ENCODE data around the gene H2BK1. TPM values are rescaled to one million over a fixed set of nuclear protein-coding genes. Genes with fewer than 3 reads are reported as not detected.

H2BK1 gene
- total RNA-seq (2014; rRNA removed; shearing (Covaris generic)), result 0.74 TPM in 1 of 2 replicates, not detected in the other

- H3K27me3 ChIP-seq (ENCODE audit: control insufficient read depth, insufficient read depth, low read length), result no peaks in the 10 kb centered on the region
- no peak within 1 kb of the TSS for H3K4me3 ChIP-seq (ENCODE audit: insufficient read depth, low read depth, low read length)
- DNase-seq, result peak; percentile 73
- peaks cover 14% of the 10 kb centered on the region for H3K36me3 ChIP-seq (replicated peaks; ENCODE audit: control insufficient read depth, insufficient read depth, low read length)
Measured at GRCh38 chr7:151210087-151210854, at the start of gene H2BK1. H2BK1 (minus strand) TSS chr7:151210488; CDS start chr7:151210318, 170 bp downstream.

- DNase-seq, result no peak
- Histone ChIP-seq H3K36me3 (replicated peaks; ENCODE audit: control insufficient read depth, insufficient read depth, low read length) (no peaks in the 10 kb centered on the region), H3K27me3 (ENCODE audit: control insufficient read depth, insufficient read depth, low read length) (peaks cover 7% of the 10 kb centered on the region), H3K4me3 (ENCODE audit: insufficient read depth, low read depth, low read length) (no peak overlapping the region)
Measured at GRCh38 chr7:151257990-151258389, 47.7 kb upstream of the H2BK1 start.

- Histone ChIP-seq H3K36me3 (replicated peaks; ENCODE audit: control insufficient read depth, insufficient read depth, low read length) (no peaks in the 10 kb centered on the region), H3K4me3 (ENCODE audit: insufficient read depth, low read depth, low read length) (no peak overlapping the region), H3K27me3 (ENCODE audit: control insufficient read depth, insufficient read depth, low read length) (peaks cover 7% of the 10 kb centered on the region)
- no peak for DNase-seq
Measured at GRCh38 chr7:151256410-151257045, 46.2 kb upstream of the H2BK1 start.

GRCh38 chr7:151255390-151255789 lies 45.1 kb upstream of the H2BK1 start:
- no peak overlapping the region for H3K4me3 ChIP-seq (ENCODE audit: insufficient read depth, low read depth, low read length)
- H3K27me3 ChIP-seq (ENCODE audit: control insufficient read depth, insufficient read depth, low read length), result peaks cover 18% of the 10 kb centered on the region
- no peak for DNase-seq
- H3K36me3 ChIP-seq (replicated peaks; ENCODE audit: control insufficient read depth, insufficient read depth, low read length), result no peaks in the 10 kb centered on the region

- H3K4me3 ChIP-seq (ENCODE audit: insufficient read depth, low read depth, low read length), result no peak overlapping the region
- peaks cover 23% of the 10 kb centered on the region for H3K27me3 ChIP-seq (ENCODE audit: control insufficient read depth, insufficient read depth, low read length)
- H3K36me3 ChIP-seq (replicated peaks; ENCODE audit: control insufficient read depth, insufficient read depth, low read length), result no peaks in the 10 kb centered on the region
- no peak for DNase-seq
Measured at GRCh38 chr7:151254851-151255250, 44.6 kb upstream of the H2BK1 start.

- no peak for DNase-seq
- Histone ChIP-seq H3K4me3 (ENCODE audit: insufficient read depth, low read depth, low read length) (no peak overlapping the region), H3K27me3 (ENCODE audit: control insufficient read depth, insufficient read depth, low read length) (peaks cover 29% of the 10 kb centered on the region), H3K36me3 (replicated peaks; ENCODE audit: control insufficient read depth, insufficient read depth, low read length) (no peaks in the 10 kb centered on the region)
Measured at GRCh38 chr7:151254316-151254715, 44.0 kb upstream of the H2BK1 start.

GRCh38 chr7:151252961-151253711 lies 42.8 kb upstream of the H2BK1 start:
- Histone ChIP-seq H3K27me3 (ENCODE audit: control insufficient read depth, insufficient read depth, low read length) (peaks cover 38% of the 10 kb centered on the region), H3K36me3 (replicated peaks; ENCODE audit: control insufficient read depth, insufficient read depth, low read length) (no peaks in the 10 kb centered on the region), H3K4me3 (ENCODE audit: insufficient read depth, low read depth, low read length) (peak overlapping the region; percentile 52; the same call in 1 of the 2 replicates)
- peak; percentile 87 for DNase-seq

- DNase-seq, result peak; percentile 79
Measured at GRCh38 chr7:151252561-151252835, 42.2 kb upstream of the H2BK1 start.

GRCh38 chr7:151251689-151252560 lies 41.6 kb upstream of the H2BK1 start:
- Histone ChIP-seq H3K36me3 (replicated peaks; ENCODE audit: control insufficient read depth, insufficient read depth, low read length) (no peaks in the 10 kb centered on the region), H3K27me3 (ENCODE audit: control insufficient read depth, insufficient read depth, low read length) (peaks cover 50% of the 10 kb centered on the region), H3K4me3 (ENCODE audit: insufficient read depth, low read depth, low read length) (peak overlapping the region; percentile 52)
- DNase-seq, result peak; percentile 98

More at GRCh38 chr7:151252561-151252835, 42.2 kb upstream of the H2BK1 start:
- Histone ChIP-seq H3K27me3 (ENCODE audit: control insufficient read depth, insufficient read depth, low read length) (peaks cover 45% of the 10 kb centered on the region), H3K4me3 (ENCODE audit: insufficient read depth, low read depth, low read length) (peak overlapping the region; percentile 52), H3K36me3 (replicated peaks; ENCODE audit: control insufficient read depth, insufficient read depth, low read length) (no peaks in the 10 kb centered on the region)

GRCh38 chr7:151251328-151251688 lies 41.0 kb upstream of the H2BK1 start:
- Histone ChIP-seq H3K4me3 (ENCODE audit: insufficient read depth, low read depth, low read length) (peak overlapping the region; percentile 52), H3K36me3 (replicated peaks; ENCODE audit: control insufficient read depth, insufficient read depth, low read length) (no peaks in the 10 kb centered on the region), H3K27me3 (ENCODE audit: control insufficient read depth, insufficient read depth, low read length) (peaks cover 55% of the 10 kb centered on the region)
- DNase-seq, result no peak

- H3K4me3 ChIP-seq (ENCODE audit: insufficient read depth, low read depth, low read length), result no peak overlapping the region
- no peaks in the 10 kb centered on the region for H3K36me3 ChIP-seq (replicated peaks; ENCODE audit: control insufficient read depth, insufficient read depth, low read length)
- H3K27me3 ChIP-seq (ENCODE audit: control insufficient read depth, insufficient read depth, low read length), result peaks cover 63% of the 10 kb centered on the region
- DNase-seq, result no peak
Measured at GRCh38 chr7:151250181-151251132, 40.2 kb upstream of the H2BK1 start.

- Histone ChIP-seq H3K4me3 (ENCODE audit: insufficient read depth, low read depth, low read length) (no peak overlapping the region), H3K36me3 (replicated peaks; ENCODE audit: control insufficient read depth, insufficient read depth, low read length) (no peaks in the 10 kb centered on the region), H3K27me3 (ENCODE audit: control insufficient read depth, insufficient read depth, low read length) (peaks cover 68% of the 10 kb centered on the region)
- DNase-seq, result peak; percentile 90
Measured at GRCh38 chr7:151249732-151250072, 39.4 kb upstream of the H2BK1 start.

GRCh38 chr7:151249034-151249731 lies 38.9 kb upstream of the H2BK1 start:
- peak; percentile 73 for DNase-seq
- Histone ChIP-seq H3K4me3 (ENCODE audit: insufficient read depth, low read depth, low read length) (peak overlapping the region; percentile 45), H3K36me3 (replicated peaks; ENCODE audit: control insufficient read depth, insufficient read depth, low read length) (no peaks in the 10 kb centered on the region), H3K27me3 (ENCODE audit: control insufficient read depth, insufficient read depth, low read length) (peaks cover 69% of the 10 kb centered on the region)
